PC-3 (cell line): ENCODE data around the gene DCAF15. TPM values are rescaled to one million over a fixed set of nuclear protein-coding genes. Genes with fewer than 3 reads are reported as not detected.
"Not testable (repeated sequence)": the region's sequence is repeated elsewhere in the genome, so short reads cannot be mapped to it uniquely, and the experiment has no call there.

Source experiments
- ATAC-seq: fragments of 200-7000 bp; cut with Tn5 transposase; 2 replicates; pipeline ENCODE4 v1.9.1; 2020; ENCODE audit warnings: mild to moderate bottlenecking, moderate library complexity
- BruUV-seq: library from RNA; stranded (reverse); fragments of 400-500 nt; replicated peaks from 2 replicates; lab custom pipeline; 2021; lab: Mats Ljungman, UMichigan
- CTCF ChIA-PET: fragments of 300-600 bp; sonication (Branson Sonifier 250); formaldehyde crosslinking; loops from one replicate; lab custom pipeline; 2022; ENCODE audit warnings: antibody characterized with exemption; lab: Charles Lee
- POLR2A ChIA-PET: fragments of 300-600 bp; sonication (Branson Sonifier 250); formaldehyde crosslinking; loops from one replicate; lab custom pipeline; 2022; ENCODE audit warnings: antibody characterized with exemption; ENCODE audit not compliant: unreplicated experiment; lab: Charles Lee
- DNase-seq: peaks from one replicate; pipeline ENCODE4 v3.0.0-alpha.2; 2015
- H2AFZ ChIP-seq: fragments of 300-600 bp; sonication (generic); 2 replicates; pipeline ENCODE4 v1.6.0; 2016; ENCODE audit warnings: antibody characterized with exemption, low read length
- H3F3A ChIP-seq: fragments of 300-600 bp; sonication (generic); one replicate; pipeline ENCODE4 v1.6.0; 2017; ENCODE audit warnings: antibody characterized with exemption, low read length, control low read depth, mild to moderate bottlenecking; ENCODE audit not compliant: unreplicated experiment
- H3K27ac ChIP-seq: fragments of 300-600 bp; sonication (generic); 2 replicates; pipeline ENCODE4 v1.5.1; 2016; ENCODE audit warnings: mild to moderate bottlenecking, low read length
- H3K27me3 ChIP-seq: fragments of 300-600 bp; sonication (generic); 2 replicates; pipeline ENCODE4 v1.6.1; 2016; ENCODE audit warnings: low read length, mixed read lengths
- H3K36me3 ChIP-seq: fragments of 300-600 bp; sonication (generic); 2 replicates; pipeline ENCODE4 v1.6.1; 2016; ENCODE audit warnings: low read depth, mixed run types, low read length, mixed read lengths
- H3K4me1 ChIP-seq: fragments of 300-600 bp; sonication (generic); 2 replicates; pipeline ENCODE4 v1.5.1; 2016; ENCODE audit warnings: low read length; ENCODE audit not compliant: insufficient read depth
- H3K4me2 ChIP-seq: fragments of 300-600 bp; sonication (generic); 2 replicates; pipeline ENCODE4 v1.6.0; 2016; ENCODE audit warnings: low read length
- H3K4me3 ChIP-seq: fragments of 300-600 bp; sonication (generic); 2 replicates; pipeline ENCODE4 v1.5.1; 2016; ENCODE audit warnings: mild to moderate bottlenecking, low read length, mixed read lengths
- H3K79me2 ChIP-seq: fragments of 300-600 bp; sonication (generic); 2 replicates; pipeline ENCODE4 v1.6.1; 2017; ENCODE audit warnings: low read length, mixed read lengths
- H3K9ac ChIP-seq: fragments of 300-600 bp; sonication (generic); 2 replicates; pipeline ENCODE4 v1.6.0; 2016; ENCODE audit warnings: mild to moderate bottlenecking, low read length
- H3K9me2 ChIP-seq: fragments of 300-600 bp; sonication (generic); replicated peaks from 2 replicates; pipeline ENCODE4 v1.6.1; 2016; ENCODE audit warnings: mixed run types, low read length, mixed read lengths
- H3K9me3 ChIP-seq: fragments of 300-600 bp; sonication (generic); 2 replicates; pipeline ENCODE4 v1.6.1; 2016; ENCODE audit warnings: low read length, mixed read lengths
- H4K20me1 ChIP-seq: fragments of 300-600 bp; sonication (generic); 2 replicates; pipeline ENCODE4 v1.6.1; 2016; ENCODE audit warnings: low read length, mixed read lengths
- EZH2 ChIP-seq: fragments of 300-600 bp; sonication (generic); IDR thresholded peaks from one replicate; pipeline ENCODE4 v1.6.1; 2017; ENCODE audit warnings: antibody characterized with exemption, mild to moderate bottlenecking, low read length; ENCODE audit not compliant: unreplicated experiment
- EZH2phosphoT487 ChIP-seq: fragments of 300-600 bp; sonication (generic); IDR thresholded peaks from 2 replicates; pipeline ENCODE4 v1.6.1; 2018; ENCODE audit warnings: mild to moderate bottlenecking, antibody characterized with exemption, low read length, borderline replicate concordance
- intact Hi-C: fragments of 100-400 bp; cut with micrococcal nuclease; formaldehyde crosslinking; loops from 2 replicates; pipeline ENCODE4 v1.9.0; 2023
- total RNA-seq: library from RNA; depleted of rRNA; stranded (reverse); fragments of >200 nt; gene quantifications from 2 replicates; pipeline ENCODE4 v1.2.3, GENCODE V29; 2014
- TF ChIP-seq, protein P1 (sequence below): fragments of 300-600 bp; sonication (generic); conservative IDR thresholded peaks from 2 replicates; pipeline ENCODE4 v1.5.1; 2017; ENCODE audit warnings: antibody characterized with exemption, low read depth, mild to moderate bottlenecking, low read length

Gene DCAF15
- total RNA-seq, 1 experiment from 2014 or later = 50.8 TPM

DNA sequence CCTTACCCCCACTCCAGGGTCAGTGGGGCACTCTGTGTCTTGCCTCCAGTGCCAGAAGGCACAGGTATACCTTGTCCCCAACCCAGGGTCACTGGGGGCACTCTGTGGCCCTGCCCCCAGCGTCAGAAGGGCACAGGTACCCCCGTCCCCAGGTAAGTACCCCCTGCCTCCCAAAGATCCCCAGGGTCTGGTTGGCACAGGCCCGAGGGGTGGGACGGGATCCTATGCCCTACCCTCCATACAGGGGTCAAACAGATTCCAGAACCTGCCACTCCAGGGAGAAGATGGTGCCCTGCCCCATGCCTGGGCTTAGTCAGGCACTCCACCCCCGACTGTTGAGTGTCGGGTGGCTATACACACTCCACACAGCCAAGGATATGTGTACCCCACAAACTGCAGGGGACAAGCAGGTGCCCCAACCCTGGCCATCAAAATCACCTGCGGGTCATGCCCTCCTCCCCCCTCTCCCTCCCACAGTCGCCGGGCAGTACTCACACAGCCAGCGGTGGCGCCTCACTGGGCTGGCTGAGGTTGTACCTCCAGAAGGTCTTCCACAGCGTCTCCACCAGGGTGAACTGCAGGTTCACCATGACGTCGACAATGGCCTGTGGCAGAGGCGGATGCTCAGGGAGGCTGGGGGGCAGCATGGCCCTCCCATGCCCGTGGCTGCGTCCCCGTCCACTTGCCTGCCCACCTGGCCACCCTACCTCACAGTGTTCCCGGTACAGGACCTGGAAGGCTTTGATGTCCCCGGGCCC, 13.8 kb downstream of the DCAF15 start:
- no peak for DNase-seq
- intact Hi-C loops = no loop called here
- CTCF ChIA-PET = no interaction called here
- no peak overlapping the region for H3K9ac ChIP-seq
- H3F3A ChIP-seq = no peaks in the 10 kb centered on the region
- H3K27ac ChIP-seq = no peak overlapping the region
- H3K9me3 ChIP-seq = no peaks in the 10 kb centered on the region
- no peaks in the 10 kb centered on the region for H4K20me1 ChIP-seq
- no peaks in the 10 kb centered on the region for H3K27me3 ChIP-seq
- peaks cover 10% of the 10 kb centered on the region for H3K36me3 ChIP-seq
- BruUV-seq = no TSS peak
- H3K9me2 ChIP-seq = no peaks in the 10 kb centered on the region
- no peaks in the 10 kb centered on the region for H3K79me2 ChIP-seq
- no peak for TF ChIP-seq EZH2
- TF ChIP-seq, protein P1, sequence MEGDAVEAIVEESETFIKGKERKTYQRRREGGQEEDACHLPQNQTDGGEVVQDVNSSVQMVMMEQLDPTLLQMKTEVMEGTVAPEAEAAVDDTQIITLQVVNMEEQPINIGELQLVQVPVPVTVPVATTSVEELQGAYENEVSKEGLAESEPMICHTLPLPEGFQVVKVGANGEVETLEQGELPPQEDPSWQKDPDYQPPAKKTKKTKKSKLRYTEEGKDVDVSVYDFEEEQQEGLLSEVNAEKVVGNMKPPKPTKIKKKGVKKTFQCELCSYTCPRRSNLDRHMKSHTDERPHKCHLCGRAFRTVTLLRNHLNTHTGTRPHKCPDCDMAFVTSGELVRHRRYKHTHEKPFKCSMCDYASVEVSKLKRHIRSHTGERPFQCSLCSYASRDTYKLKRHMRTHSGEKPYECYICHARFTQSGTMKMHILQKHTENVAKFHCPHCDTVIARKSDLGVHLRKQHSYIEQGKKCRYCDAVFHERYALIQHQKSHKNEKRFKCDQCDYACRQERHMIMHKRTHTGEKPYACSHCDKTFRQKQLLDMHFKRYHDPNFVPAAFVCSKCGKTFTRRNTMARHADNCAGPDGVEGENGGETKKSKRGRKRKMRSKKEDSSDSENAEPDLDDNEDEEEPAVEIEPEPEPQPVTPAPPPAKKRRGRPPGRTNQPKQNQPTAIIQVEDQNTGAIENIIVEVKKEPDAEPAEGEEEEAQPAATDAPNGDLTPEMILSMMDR = no peak
- TF ChIP-seq EZH2phosphoT487 = no peak
- H2AFZ ChIP-seq = no peak overlapping the region
- POLR2A ChIA-PET = no interaction called here
- H3K4me1 ChIP-seq = peaks cover 10% of the 10 kb centered on the region
- ATAC-seq = no peak
- no peak overlapping the region for H3K4me2 ChIP-seq
- no peak overlapping the region for H3K4me3 ChIP-seq

DNA sequence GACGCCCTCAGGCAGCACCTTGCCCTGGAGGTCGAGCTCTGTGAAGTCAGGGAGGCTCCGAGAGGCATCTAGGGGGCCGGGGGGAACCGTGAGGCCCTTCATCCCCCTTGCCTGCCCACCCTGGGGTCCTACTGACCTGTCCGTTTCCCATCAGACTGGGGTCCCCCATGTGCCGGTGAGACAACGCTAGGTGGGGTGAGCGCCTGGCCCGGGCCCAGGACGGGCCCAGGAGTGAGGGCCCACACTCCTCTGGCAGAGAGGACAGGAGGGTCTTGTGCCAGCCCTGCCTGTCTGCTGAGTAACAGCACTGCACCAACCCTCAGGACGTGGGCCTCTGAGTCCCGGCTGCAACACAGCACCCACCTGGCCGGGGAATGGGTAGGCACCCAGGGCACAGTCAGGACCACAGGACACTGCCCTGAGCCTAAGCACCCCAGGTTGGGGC, 14.4 kb downstream of the DCAF15 start:
- no peaks in the 10 kb centered on the region for H3K9me3 ChIP-seq
- DNase-seq = no peak
- H3K27ac ChIP-seq = no peak overlapping the region
- ATAC-seq = no peak
- intact Hi-C loops = no loop called here
- POLR2A ChIA-PET = no interaction called here
- H3K27me3 ChIP-seq = no peaks in the 10 kb centered on the region
- BruUV-seq = no TSS peak
- H3K36me3 ChIP-seq = peaks cover 8% of the 10 kb centered on the region
- no peaks in the 10 kb centered on the region for H3K9me2 ChIP-seq
- peaks cover 10% of the 10 kb centered on the region for H3K4me1 ChIP-seq
- H4K20me1 ChIP-seq = no peaks in the 10 kb centered on the region
- no peak overlapping the region for H3K4me2 ChIP-seq
- no peaks in the 10 kb centered on the region for H3F3A ChIP-seq
- no peak for TF ChIP-seq EZH2
- no peaks in the 10 kb centered on the region for H3K79me2 ChIP-seq
- CTCF ChIA-PET = no interaction called here
- no peak overlapping the region for H3K9ac ChIP-seq
- H3K4me3 ChIP-seq = no peak overlapping the region
- H2AFZ ChIP-seq = no peak overlapping the region

DNA sequence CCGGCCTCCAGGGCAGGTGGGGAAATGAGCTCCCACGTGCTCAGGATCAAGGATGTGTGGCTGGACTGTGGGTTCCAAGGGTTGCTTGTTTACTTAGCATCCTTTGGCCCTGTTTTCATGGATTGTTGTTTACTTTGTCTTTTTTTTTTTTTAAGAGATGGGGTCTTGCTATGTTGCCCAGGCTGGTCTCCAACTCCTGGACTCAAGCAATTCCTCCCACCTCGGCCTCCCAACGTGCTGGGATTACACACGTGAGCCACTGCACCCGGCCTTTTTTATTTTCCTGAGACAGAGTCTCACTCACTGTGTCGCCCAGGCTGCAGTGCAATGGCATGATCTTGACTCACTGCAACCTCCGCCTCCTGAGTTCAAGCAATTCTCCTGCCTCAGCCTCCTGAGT, 14.9 kb downstream of the DCAF15 start:
- peaks cover 10% of the 10 kb centered on the region for H3K4me1 ChIP-seq
- H3K9me2 ChIP-seq, H3K9me3 ChIP-seq, H3K4me2 ChIP-seq, intact Hi-C loops, ATAC-seq, H3K27me3 ChIP-seq, POLR2A ChIA-PET, H2AFZ ChIP-seq, H4K20me1 ChIP-seq, H3F3A ChIP-seq, BruUV-seq, H3K36me3 ChIP-seq, H3K79me2 ChIP-seq, H3K27ac ChIP-seq, CTCF ChIA-PET, H3K9ac ChIP-seq, DNase-seq, H3K4me3 ChIP-seq: not testable (repeated sequence)
